Suprapubic skin (tissue), 4 donors: ENCODE data around the gene SLC12A2. TPM values are rescaled to one million over a fixed set of nuclear protein-coding genes. Genes with fewer than 3 reads are reported as not detected.
A peak's percentile ranks its signal among the peaks of the same experiment; 100 is the strongest.

Experiments used
- DNase-seq, 2 donors: peaks; one replicate each; pipeline ENCODE4 v3.0.0-alpha.2; 2019; ENCODE audit warnings: low spot score in 2 of 2
- H3K27ac ChIP-seq: fragments of 200-600 bp; sonication (generic); one replicate; pipeline ENCODE4 v1.5.1; 2019
- H3K27me3 ChIP-seq: fragments of 200-600 bp; sonication (generic); one replicate; pipeline ENCODE4 v1.5.1; 2019
- H3K36me3 ChIP-seq: fragments of 200-600 bp; sonication (generic); one replicate; pipeline ENCODE4 v1.5.1; 2019
- H3K4me1 ChIP-seq: fragments of 200-600 bp; sonication (generic); one replicate; pipeline ENCODE4 v1.5.1; 2019
- H3K4me3 ChIP-seq: fragments of 200-600 bp; sonication (generic); one replicate; pipeline ENCODE4 v1.5.1; 2019; ENCODE audit warnings: mild to moderate bottlenecking
- H3K9me3 ChIP-seq: fragments of 200-600 bp; sonication (generic); one replicate; pipeline ENCODE4 v1.5.1; 2019
- CTCF ChIP-seq, 2 donors: fragments of 200-600 bp in 1 of 2; fragments of 450-650 bp in 1 of 2; sonication (generic) in 1 of 2; IDR thresholded peaks; one replicate each; pipeline ENCODE4 v1.5.1; 2016 to 2019; ENCODE audit warnings: antibody characterized with exemption in 2 of 2, mild to moderate bottlenecking in 1 of 2, moderate library complexity in 1 of 2
- EP300 ChIP-seq: sonication (generic); formaldehyde crosslinking; IDR thresholded peaks from one replicate; pipeline ENCODE4 v1.6.1; 2017; ENCODE audit warnings: antibody characterized with exemption
- POLR2A ChIP-seq, 2 donors: fragments of 450-650 bp; IDR thresholded peaks; one replicate each; pipeline ENCODE4 v1.6.1; 2017; ENCODE audit warnings: antibody characterized with exemption in 2 of 2, mild to moderate bottlenecking in 2 of 2, moderate library complexity in 2 of 2
- POLR2AphosphoS5 ChIP-seq, 3 donors: sonication (generic); formaldehyde crosslinking; IDR thresholded peaks; one replicate each; pipeline ENCODE4 v1.6.1; 2017; ENCODE audit warnings: antibody characterized with exemption in 3 of 3
- WGBS: methylation state at CpG from one replicate; pipeline ENCODE4 v1.1.5; 2018; 5-methylcytosine and 5-hydroxymethylcytosine counted together
- total RNA-seq, 4 donors: library from RNA; depleted of rRNA; stranded (reverse); fragments of >200 nt; gene quantifications; one replicate each; pipeline ENCODE4 v1.1.0, GENCODE V29; 2016

The SLC12A2 gene
- total RNA-seq, 4 donors from 2014 or later = 126 to 330 (median 186) TPM

GRCh38 chr5:128208436-128208835, 124.9 kb downstream of the SLC12A2 start:
- no peak overlapping the region for H3K27ac ChIP-seq

GRCh38 chr5:128212191-128212806, 128.7 kb downstream of the SLC12A2 start:
- H3K27me3 ChIP-seq = no peaks in the 10 kb centered on the region
- no peaks in the 10 kb centered on the region for H3K4me1 ChIP-seq
- no peaks in the 10 kb centered on the region for H3K9me3 ChIP-seq
- no peak for DNase-seq
- H3K36me3 ChIP-seq = no peaks in the 10 kb centered on the region
- H3K27ac ChIP-seq = no peak overlapping the region
- no peak for TF ChIP-seq POLR2AphosphoS5 (IDR thresholded peaks at IDR 0.05)
- TF ChIP-seq CTCF (IDR thresholded peaks at IDR 0.05) = no peak
- no peak for TF ChIP-seq EP300
- TF ChIP-seq POLR2A (IDR thresholded peaks at IDR 0.05) = no peak
- 80% methylated on average over 5 of the region's 5 CpGs for WGBS
- H3K4me3 ChIP-seq = no peak overlapping the region

More at GRCh38 chr5:128208436-128208835, 124.9 kb downstream of the SLC12A2 start:
- peaks cover under 1% of the 10 kb centered on the region for H3K27me3 ChIP-seq
- no peaks in the 10 kb centered on the region for H3K36me3 ChIP-seq
- H3K4me3 ChIP-seq = no peak overlapping the region
- H3K4me1 ChIP-seq = no peaks in the 10 kb centered on the region
- no peaks in the 10 kb centered on the region for H3K9me3 ChIP-seq
- peak in 1 of 3 donors; percentile 7 for TF ChIP-seq POLR2AphosphoS5 (IDR thresholded peaks at IDR 0.05)
- TF ChIP-seq EP300 = no peak
- no peak for DNase-seq

GRCh38 chr5:128213340-128213739, 129.8 kb downstream of the SLC12A2 start:
- Histone ChIP-seq H3K4me1 (no peaks in the 10 kb centered on the region), H3K27ac (no peak overlapping the region), H3K4me3 (no peak overlapping the region), H3K36me3 (no peaks in the 10 kb centered on the region), H3K27me3 (no peaks in the 10 kb centered on the region), H3K9me3 (no peaks in the 10 kb centered on the region)
- no peak for DNase-seq
- 8% methylated on average over 4 of the region's 4 CpGs for WGBS
- TF ChIP-seq CTCF (IDR thresholded peaks at IDR 0.05) (peak; percentile 42 to 45), EP300 (no peak)

- DNase-seq = no peak
- 76% methylated on average over 5 of the region's 5 CpGs for WGBS
- no peak overlapping the region for H3K27ac ChIP-seq
- H3K36me3 ChIP-seq = no peaks in the 10 kb centered on the region
- no peaks in the 10 kb centered on the region for H3K27me3 ChIP-seq
- H3K9me3 ChIP-seq = no peaks in the 10 kb centered on the region
- H3K4me1 ChIP-seq = no peaks in the 10 kb centered on the region
- no peak for TF ChIP-seq POLR2A (IDR thresholded peaks at IDR 0.05)
- no peak for TF ChIP-seq CTCF (IDR thresholded peaks at IDR 0.05)
- no peak for TF ChIP-seq EP300
- TF ChIP-seq POLR2AphosphoS5 (IDR thresholded peaks at IDR 0.05) = no peak
- no peak overlapping the region for H3K4me3 ChIP-seq
Observed at GRCh38 chr5:128213833-128214232, 130.3 kb downstream of the SLC12A2 start.

- no peak overlapping the region for H3K4me3 ChIP-seq
- no peaks in the 10 kb centered on the region for H3K4me1 ChIP-seq
- H3K36me3 ChIP-seq = no peaks in the 10 kb centered on the region
- no peak for DNase-seq
- TF ChIP-seq EP300 = no peak
- no peak for TF ChIP-seq POLR2AphosphoS5 (IDR thresholded peaks at IDR 0.05)
- TF ChIP-seq CTCF (IDR thresholded peaks at IDR 0.05) = no peak
- TF ChIP-seq POLR2A (IDR thresholded peaks at IDR 0.05) = no peak
- 96% methylated on average over 7 of the region's 7 CpGs for WGBS
- H3K9me3 ChIP-seq = no peaks in the 10 kb centered on the region
- no peak overlapping the region for H3K27ac ChIP-seq
- no peaks in the 10 kb centered on the region for H3K27me3 ChIP-seq
Observed at GRCh38 chr5:128216285-128216684, 132.7 kb downstream of the SLC12A2 start.
